ENCODE data around the gene PIK3CA.

Gene PIK3CA

GRCh38 chr3:179181021-179181472, 32.9 kb downstream of the PIK3CA start:
- no peaks in the 10 kb centered on the region for H3K9me3 ChIP-seq (ENCODE audit: control insufficient read depth, low read length)
- H3K27ac ChIP-seq: no peak overlapping the region
- TF ChIP-seq CTCF (IDR thresholded peaks at IDR 0.05): no peak
- H3K9ac ChIP-seq: no peak overlapping the region
- no peaks in the 10 kb centered on the region for H3K36me3 ChIP-seq (ENCODE audit: control insufficient read depth, insufficient read depth, low read length)
- peaks cover 45% of the 10 kb centered on the region for H3K79me2 ChIP-seq
- no peak overlapping the region for H3K4me2 ChIP-seq (ENCODE audit: low read length)
- H3K27me3 ChIP-seq (ENCODE audit: control insufficient read depth, insufficient read depth, low read length): no peaks in the 10 kb centered on the region
- H2AFZ ChIP-seq: no peak overlapping the region
- peaks cover 15% of the 10 kb centered on the region for H3K4me1 ChIP-seq
- H3K4me3 ChIP-seq (ENCODE audit: low read depth, low read length): no peak overlapping the region

- H3K9me3 ChIP-seq (ENCODE audit: control insufficient read depth, low read length): no peaks in the 10 kb centered on the region
- no peak overlapping the region for H3K9ac ChIP-seq
- no peak overlapping the region for H2AFZ ChIP-seq
- TF ChIP-seq CTCF (IDR thresholded peaks at IDR 0.05): no peak
- no peak overlapping the region for H3K4me2 ChIP-seq (ENCODE audit: low read length)
- H3K4me1 ChIP-seq: peaks cover 15% of the 10 kb centered on the region
- no peaks in the 10 kb centered on the region for H3K36me3 ChIP-seq (ENCODE audit: control insufficient read depth, insufficient read depth, low read length)
- H3K4me3 ChIP-seq (ENCODE audit: low read depth, low read length): no peak overlapping the region
- H3K27ac ChIP-seq: no peak overlapping the region
- H3K79me2 ChIP-seq: peaks cover 49% of the 10 kb centered on the region
- H3K27me3 ChIP-seq (ENCODE audit: control insufficient read depth, insufficient read depth, low read length): no peaks in the 10 kb centered on the region
These were observed 33.9 kb downstream of the PIK3CA start for GRCh38 chr3:179181993-179182551.

DNA sequence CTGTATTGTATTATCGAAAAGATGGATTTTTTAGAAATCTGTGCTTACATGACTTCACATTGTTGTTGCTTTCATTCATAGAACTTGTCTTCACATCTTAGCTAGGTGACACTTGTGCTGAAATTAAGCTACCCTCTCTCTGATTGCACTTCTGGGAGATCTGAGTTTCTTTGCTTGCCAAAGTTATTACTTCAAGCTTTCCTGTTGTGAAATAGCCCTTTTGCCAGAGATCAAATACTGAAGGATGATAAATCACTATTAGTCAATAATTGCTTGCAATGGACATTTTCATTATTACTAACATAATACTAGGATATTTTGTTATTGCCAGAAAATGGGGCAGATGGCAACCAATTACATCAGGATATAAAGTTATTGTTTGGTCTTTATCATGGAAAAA, 34.7 kb downstream of the PIK3CA start:
- H2AFZ ChIP-seq: no peak overlapping the region
- H3K9ac ChIP-seq: no peak overlapping the region
- no peaks in the 10 kb centered on the region for H3K9me3 ChIP-seq (ENCODE audit: control insufficient read depth, low read length)
- TF ChIP-seq CTCF (IDR thresholded peaks at IDR 0.05): no peak
- H3K27ac ChIP-seq: no peak overlapping the region
- H3K4me2 ChIP-seq (ENCODE audit: low read length): no peak overlapping the region
- no peaks in the 10 kb centered on the region for H3K36me3 ChIP-seq (ENCODE audit: control insufficient read depth, insufficient read depth, low read length)
- H3K79me2 ChIP-seq: peaks cover 54% of the 10 kb centered on the region
- H3K4me1 ChIP-seq: peaks cover 15% of the 10 kb centered on the region
- no peak overlapping the region for H3K4me3 ChIP-seq (ENCODE audit: low read depth, low read length)
- H3K27me3 ChIP-seq (ENCODE audit: control insufficient read depth, insufficient read depth, low read length): no peaks in the 10 kb centered on the region

- peaks cover 46% of the 10 kb centered on the region for H3K79me2 ChIP-seq
- H3K9ac ChIP-seq: no peak overlapping the region
- TF ChIP-seq CTCF (IDR thresholded peaks at IDR 0.05): no peak
- no peaks in the 10 kb centered on the region for H3K9me3 ChIP-seq (ENCODE audit: control insufficient read depth, low read length)
- no peak overlapping the region for H3K4me2 ChIP-seq (ENCODE audit: low read length)
- H3K36me3 ChIP-seq (ENCODE audit: control insufficient read depth, insufficient read depth, low read length): no peaks in the 10 kb centered on the region
- peaks cover 11% of the 10 kb centered on the region for H3K4me1 ChIP-seq
- no peak overlapping the region for H2AFZ ChIP-seq
- H3K27me3 ChIP-seq (ENCODE audit: control insufficient read depth, insufficient read depth, low read length): no peaks in the 10 kb centered on the region
- no peak overlapping the region for H3K4me3 ChIP-seq (ENCODE audit: low read depth, low read length)
- H3K27ac ChIP-seq: no peak overlapping the region
These were observed 36.7 kb downstream of the PIK3CA start for GRCh38 chr3:179184826-179185225.

DNA sequence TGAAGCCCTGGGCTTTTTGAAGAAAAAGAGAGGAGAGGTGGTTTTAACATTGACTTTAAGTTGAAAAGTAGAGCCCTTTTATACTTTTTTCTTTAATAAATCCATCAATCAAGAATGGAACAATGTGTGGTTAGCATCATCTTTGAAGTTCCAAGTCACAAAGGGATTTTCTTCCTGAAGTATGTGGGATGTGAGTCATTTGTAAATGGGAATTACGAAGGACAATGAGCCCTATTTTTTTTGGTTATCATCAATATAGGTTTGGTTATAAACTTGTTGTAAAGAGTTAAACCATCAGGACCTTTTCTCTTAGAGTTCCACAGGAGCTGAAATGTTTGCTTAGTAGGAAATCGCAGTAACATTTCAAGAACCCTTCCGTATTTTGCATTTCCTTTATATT, 38.3 kb downstream of the PIK3CA start:
- no peaks in the 10 kb centered on the region for H3K27me3 ChIP-seq (ENCODE audit: control insufficient read depth, insufficient read depth, low read length)
- H3K9ac ChIP-seq: no peak overlapping the region
- H3K4me3 ChIP-seq (ENCODE audit: low read depth, low read length): no peak overlapping the region
- TF ChIP-seq CTCF (IDR thresholded peaks at IDR 0.05): no peak
- no peak overlapping the region for H3K4me2 ChIP-seq (ENCODE audit: low read length)
- H3K36me3 ChIP-seq (ENCODE audit: control insufficient read depth, insufficient read depth, low read length): no peaks in the 10 kb centered on the region
- no peak overlapping the region for H2AFZ ChIP-seq
- peaks cover 48% of the 10 kb centered on the region for H3K79me2 ChIP-seq
- H3K4me1 ChIP-seq: peaks cover 9% of the 10 kb centered on the region
- no peaks in the 10 kb centered on the region for H3K9me3 ChIP-seq (ENCODE audit: control insufficient read depth, low read length)
- no peak overlapping the region for H3K27ac ChIP-seq
